Measurements from ENCODE around the gene CD209.
A peak's percentile ranks its signal among the peaks of the same experiment; 100 is the strongest.

The CD209 gene

GRCh38 chr19:7729831-7730285 is 17.5 kb downstream of the CD209 start:
- DNase-seq (ENCODE audit: low spot score): no peak
- in situ Hi-C loops (cut with MboI; ENCODE audit: low pct_unique_long_range_greater_than_20kb, low sequenced_read_pairs, unreplicated experiment): no loop called here
- no peak for TF ChIP-seq CTCF (IDR thresholded peaks at IDR 0.05; ENCODE audit: extremely low read depth, insufficient read depth, missing control alignments)

GRCh38 chr19:7729211-7729610 is 18.1 kb downstream of the CD209 start:
- in situ Hi-C loops (cut with MboI; ENCODE audit: low pct_unique_long_range_greater_than_20kb, low sequenced_read_pairs, unreplicated experiment): no loop called here
- DNase-seq (ENCODE audit: low spot score): peak; percentile 46
- peak; percentile 25 for TF ChIP-seq CTCF (IDR thresholded peaks at IDR 0.05; ENCODE audit: extremely low read depth, insufficient read depth, missing control alignments)

- in situ Hi-C loops (cut with MboI; ENCODE audit: low pct_unique_long_range_greater_than_20kb, low sequenced_read_pairs, unreplicated experiment): no loop called here
- TF ChIP-seq CTCF (IDR thresholded peaks at IDR 0.05; ENCODE audit: extremely low read depth, insufficient read depth, missing control alignments): no peak
- DNase-seq (ENCODE audit: low spot score): peak; percentile 62
These were observed 21.5 kb downstream of the CD209 start for GRCh38 chr19:7725791-7726190.

GRCh38 chr19:7722231-7722651 is 25.1 kb downstream of the CD209 start:
- TF ChIP-seq CTCF (IDR thresholded peaks at IDR 0.05; ENCODE audit: extremely low read depth, insufficient read depth, missing control alignments): no peak
- DNase-seq (ENCODE audit: low spot score): no peak
- in situ Hi-C loops (cut with MboI; ENCODE audit: low pct_unique_long_range_greater_than_20kb, low sequenced_read_pairs, unreplicated experiment): no loop called here

DNA sequence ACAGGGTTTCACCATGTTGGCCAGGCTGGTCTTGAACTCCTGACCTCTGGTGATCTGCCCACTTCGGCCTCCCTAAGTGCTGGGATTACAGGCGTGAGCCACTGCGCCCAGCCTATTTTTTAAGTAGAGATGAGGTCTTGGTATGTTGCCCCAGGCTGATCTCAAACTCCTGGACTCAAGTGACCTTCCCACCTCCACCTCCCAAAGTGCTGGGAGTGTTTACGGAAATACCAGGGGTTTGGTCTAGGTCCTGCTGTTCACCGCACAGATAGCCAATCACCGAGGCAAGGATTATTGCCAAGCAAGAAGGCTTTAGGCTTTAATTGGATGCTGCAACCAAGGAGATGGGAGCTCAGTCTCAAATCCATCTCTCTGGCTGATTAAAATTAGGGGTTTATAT is 27.0 kb downstream of the CD209 start:
- TF ChIP-seq CTCF (IDR thresholded peaks at IDR 0.05; ENCODE audit: extremely low read depth, insufficient read depth, missing control alignments): no peak
- in situ Hi-C loops (cut with MboI; ENCODE audit: low pct_unique_long_range_greater_than_20kb, low sequenced_read_pairs, unreplicated experiment): no loop called here
- DNase-seq (ENCODE audit: low spot score): no peak

- no peak for TF ChIP-seq CTCF (IDR thresholded peaks at IDR 0.05; ENCODE audit: extremely low read depth, insufficient read depth, missing control alignments)
- in situ Hi-C loops (cut with MboI; ENCODE audit: low pct_unique_long_range_greater_than_20kb, low sequenced_read_pairs, unreplicated experiment): no loop called here
- no peak for DNase-seq (ENCODE audit: low spot score)
These were observed 28.7 kb downstream of the CD209 start for GRCh38 chr19:7718668-7719067.

DNA sequence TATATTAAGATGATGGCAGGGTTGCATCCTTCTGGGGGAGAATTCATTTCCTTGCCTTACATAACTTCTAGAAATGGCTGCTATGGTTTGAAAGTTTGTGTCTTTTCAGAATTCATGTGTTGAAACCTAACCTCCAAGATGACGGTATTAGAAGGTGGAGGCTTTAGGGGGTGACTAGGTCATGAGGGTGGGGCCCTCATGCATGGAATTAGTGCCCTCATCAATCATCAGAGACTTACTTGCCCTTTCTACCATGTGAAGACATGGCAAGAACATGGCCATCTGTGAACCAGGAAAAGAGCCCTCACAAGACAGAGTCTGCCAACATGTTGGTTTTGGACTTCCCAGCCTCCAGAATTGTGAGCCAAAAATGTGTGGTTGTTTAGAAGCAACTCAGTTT is 30.6 kb downstream of the CD209 start:
- in situ Hi-C loops (cut with MboI; ENCODE audit: low pct_unique_long_range_greater_than_20kb, low sequenced_read_pairs, unreplicated experiment): no loop called here
- DNase-seq (ENCODE audit: low spot score): no peak
- no peak for TF ChIP-seq CTCF (IDR thresholded peaks at IDR 0.05; ENCODE audit: extremely low read depth, insufficient read depth, missing control alignments)
